C4-2B (cell line): ENCODE measurements around the gene DDX24.

ENCODE experiments used
- CTCF ChIP-seq: fragments of 450-650 bp; conservative IDR thresholded peaks from 2 replicates; pipeline ENCODE4 v1.5.1; 2017; ENCODE audit warnings: mild to moderate bottlenecking
- ZFX ChIP-seq: fragments of 450-650 bp; IDR thresholded peaks from 2 replicates; pipeline ENCODE4 v1.6.1; 2017

- TF ChIP-seq CTCF (no peak), ZFX (no peak)
Measured at GRCh38 chr14:94026173-94026888, 54.7 kb downstream of the DDX24 start, which contains the start of gene OTUB2.
